Adrenal gland (tissue), 5 donors: ENCODE measurements around the gene KCNN3.

Experiments
- CTCF ChIP-seq, 6 experiments: fragments of 450-650 bp in 4 of 6; fragments of 200-600 bp in 2 of 6; sonication (generic) in 1 of 6; IDR thresholded peaks; 1 replicate in 5 of 6; 2 replicates in 1 of 6; pipeline versions ENCODE4 v1.5.1 to v1.8.0; 2016 to 2021; ENCODE audit warnings: antibody characterized with exemption in 6 of 6, mild to moderate bottlenecking in 2 of 6, moderate library complexity in 1 of 6
- POLR2A ChIP-seq, 2 donors: fragments of 450-650 bp; IDR thresholded peaks; one replicate each; pipeline ENCODE4 v1.6.1; 2017; ENCODE audit warnings: antibody characterized with exemption in 2 of 2, mild to moderate bottlenecking in 2 of 2, moderate library complexity in 1 of 2
- donor health status: DM: no; HTN: no; CAD: no.

GRCh38 chr1:154837034-154837671 is 32.9 kb downstream of the KCNN3 start:
- TF ChIP-seq CTCF (IDR thresholded peaks at IDR 0.05): no peak
- TF ChIP-seq POLR2A (IDR thresholded peaks at IDR 0.05): no peak
